GM12873 (cell line): ENCODE measurements around the gene TMEM50A.

Experiments used
- TF ChIP-seq, protein P1 (sequence below): IDR thresholded peaks from 2 replicates; pipeline ENCODE4 v1.5.1; 2012; ENCODE audit warnings: low read depth, mild to moderate bottlenecking, moderate library complexity, low read length, control low read depth; ENCODE audit not compliant: insufficient read depth; ENCODE audit errors: missing control alignments

The TMEM50A gene

DNA sequence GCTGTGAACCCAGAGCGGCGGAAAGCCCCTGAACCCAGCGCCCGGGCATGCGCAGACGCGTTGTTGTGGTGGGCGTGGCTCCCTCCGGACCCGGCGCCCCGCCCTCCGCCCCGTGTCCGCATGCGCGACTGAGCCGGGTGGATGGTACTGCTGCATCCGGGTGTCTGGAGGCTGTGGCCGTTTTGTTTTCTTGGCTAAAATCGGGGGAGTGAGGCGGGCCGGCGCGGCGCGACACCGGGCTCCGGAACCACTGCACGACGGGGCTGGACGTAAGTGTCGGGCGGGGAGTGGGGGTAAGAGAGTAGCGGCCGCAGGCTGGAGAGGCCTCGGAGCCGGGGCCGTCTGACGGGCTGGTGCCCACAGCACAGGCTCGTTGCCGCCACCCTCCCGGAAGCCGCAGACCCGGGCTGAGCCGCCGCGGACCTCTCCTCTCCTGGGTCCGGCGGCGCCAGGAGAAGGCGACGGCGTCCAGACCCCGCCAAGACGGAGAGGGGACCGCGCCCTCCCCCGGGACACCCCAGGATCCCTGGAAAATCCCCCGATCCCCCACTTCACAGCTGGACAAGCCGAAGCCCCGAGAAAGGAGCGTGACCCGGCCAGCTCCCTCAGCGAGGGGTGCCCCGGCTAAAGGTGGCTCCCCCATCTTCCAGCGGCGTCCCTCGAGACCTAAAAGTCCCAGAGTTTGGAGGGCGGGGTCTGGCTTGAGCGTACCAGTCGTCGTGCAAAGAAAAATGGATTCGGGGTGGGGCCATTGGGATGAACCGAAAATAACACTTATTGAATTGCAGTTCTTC is at the start of gene TMEM50A:
TMEM50A (plus strand) TSS at position 147 of the 794 bp plus-strand sequence. CDS start 2,153 bp downstream, outside the sequence.
- TF ChIP-seq, protein P1, sequence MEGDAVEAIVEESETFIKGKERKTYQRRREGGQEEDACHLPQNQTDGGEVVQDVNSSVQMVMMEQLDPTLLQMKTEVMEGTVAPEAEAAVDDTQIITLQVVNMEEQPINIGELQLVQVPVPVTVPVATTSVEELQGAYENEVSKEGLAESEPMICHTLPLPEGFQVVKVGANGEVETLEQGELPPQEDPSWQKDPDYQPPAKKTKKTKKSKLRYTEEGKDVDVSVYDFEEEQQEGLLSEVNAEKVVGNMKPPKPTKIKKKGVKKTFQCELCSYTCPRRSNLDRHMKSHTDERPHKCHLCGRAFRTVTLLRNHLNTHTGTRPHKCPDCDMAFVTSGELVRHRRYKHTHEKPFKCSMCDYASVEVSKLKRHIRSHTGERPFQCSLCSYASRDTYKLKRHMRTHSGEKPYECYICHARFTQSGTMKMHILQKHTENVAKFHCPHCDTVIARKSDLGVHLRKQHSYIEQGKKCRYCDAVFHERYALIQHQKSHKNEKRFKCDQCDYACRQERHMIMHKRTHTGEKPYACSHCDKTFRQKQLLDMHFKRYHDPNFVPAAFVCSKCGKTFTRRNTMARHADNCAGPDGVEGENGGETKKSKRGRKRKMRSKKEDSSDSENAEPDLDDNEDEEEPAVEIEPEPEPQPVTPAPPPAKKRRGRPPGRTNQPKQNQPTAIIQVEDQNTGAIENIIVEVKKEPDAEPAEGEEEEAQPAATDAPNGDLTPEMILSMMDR: no peak

DNA sequence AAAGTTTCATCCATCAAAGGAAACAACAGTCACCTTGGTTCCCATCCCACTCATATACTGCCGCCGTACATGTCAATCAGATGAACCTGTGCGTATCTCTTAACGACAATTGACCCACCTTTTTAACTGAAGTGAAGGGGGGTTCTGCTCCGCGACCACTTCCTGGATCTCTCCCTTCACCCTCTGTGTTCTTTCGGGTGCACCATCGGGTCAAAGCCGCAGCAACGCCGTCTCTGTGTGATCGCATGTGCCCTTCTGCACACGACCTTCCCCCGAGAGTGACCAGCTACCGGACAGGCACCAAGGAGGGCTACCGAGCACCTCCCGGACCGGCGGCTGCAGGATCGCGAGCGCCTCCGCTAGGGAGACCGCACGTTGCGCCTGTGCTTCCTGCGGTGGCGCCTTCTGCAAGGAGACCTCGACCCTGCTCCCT is 1.2 kb upstream of the TMEM50A start:
- TF ChIP-seq, protein P1: peak; percentile 22

DNA sequence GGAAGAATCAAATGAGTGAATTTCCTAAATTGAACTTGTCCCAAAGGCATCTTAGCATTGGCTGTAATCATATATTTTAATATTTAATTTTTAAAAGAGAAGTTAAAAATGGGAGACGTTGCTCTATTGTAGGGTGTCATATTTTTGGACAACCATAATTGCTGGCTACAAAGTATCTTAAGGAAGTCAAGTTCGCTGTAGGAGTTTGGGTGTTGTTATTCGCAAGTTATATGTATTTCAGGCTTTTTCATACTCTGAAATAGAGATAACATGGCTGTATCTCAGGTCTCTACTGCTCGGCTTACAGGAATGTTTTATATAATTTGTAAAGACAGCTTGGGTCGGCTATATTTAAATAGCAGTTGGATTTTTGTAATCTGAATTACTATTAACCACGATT is 852 bp downstream of the TMEM50A start:
- TF ChIP-seq, protein P1: no peak

DNA sequence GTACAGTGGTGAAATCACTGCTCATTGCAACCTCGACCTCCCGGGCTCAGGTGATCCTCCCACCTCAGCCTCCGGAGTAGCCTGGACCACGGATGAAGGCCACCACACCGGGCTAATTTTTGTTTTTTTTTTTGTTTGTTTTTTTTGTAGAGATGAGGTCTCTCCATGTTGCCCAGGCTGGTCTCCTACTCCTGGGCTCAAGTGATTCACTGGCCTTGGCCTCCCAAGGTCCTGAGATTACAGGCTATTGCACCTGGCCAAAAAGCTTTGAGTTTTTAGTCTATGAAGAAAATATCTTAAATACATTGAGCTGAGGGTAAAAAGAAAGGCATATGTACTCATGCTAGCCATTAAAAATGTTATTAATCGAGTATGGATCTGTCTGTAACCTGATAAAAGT is 3.6 kb downstream of the TMEM50A start:
- TF ChIP-seq, protein P1: no peak

DNA sequence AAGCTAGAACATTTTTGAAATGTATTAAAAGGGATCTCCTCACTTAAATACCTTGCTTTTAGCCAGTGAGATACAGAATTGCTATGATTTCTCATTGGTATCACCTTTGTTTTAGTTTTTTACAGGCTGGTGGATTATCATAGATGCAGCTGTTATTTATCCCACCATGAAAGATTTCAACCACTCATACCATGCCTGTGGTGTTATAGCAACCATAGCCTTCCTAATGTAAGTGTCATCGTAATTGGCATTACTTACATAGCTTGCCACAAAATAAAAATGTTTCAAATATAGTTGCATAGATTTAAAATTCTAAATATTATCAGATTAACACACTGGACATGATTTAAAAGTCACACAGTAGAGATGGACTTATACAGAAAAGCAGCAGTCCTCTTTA is 4.7 kb downstream of the TMEM50A start:
- TF ChIP-seq, protein P1: no peak

DNA sequence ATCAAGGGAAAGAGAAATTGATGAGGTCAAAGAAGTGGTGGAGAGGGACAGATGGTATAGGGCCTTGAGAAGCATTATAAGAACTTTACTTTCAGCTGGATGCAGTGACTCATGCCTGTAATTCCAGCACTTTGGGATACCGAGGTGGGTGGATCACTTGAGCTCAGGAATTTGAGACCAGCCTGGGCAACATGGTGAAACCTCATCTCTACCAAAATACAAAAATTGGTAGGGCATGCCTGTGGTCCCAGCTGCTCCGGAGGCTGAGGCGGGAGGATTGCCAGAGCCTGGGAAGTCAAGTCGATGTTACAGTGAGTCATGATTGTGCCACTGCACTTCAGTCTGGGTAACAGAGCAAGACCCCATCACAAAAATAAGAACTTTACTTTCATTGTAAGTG is 5.7 kb downstream of the TMEM50A start:
- TF ChIP-seq, protein P1: no peak

DNA sequence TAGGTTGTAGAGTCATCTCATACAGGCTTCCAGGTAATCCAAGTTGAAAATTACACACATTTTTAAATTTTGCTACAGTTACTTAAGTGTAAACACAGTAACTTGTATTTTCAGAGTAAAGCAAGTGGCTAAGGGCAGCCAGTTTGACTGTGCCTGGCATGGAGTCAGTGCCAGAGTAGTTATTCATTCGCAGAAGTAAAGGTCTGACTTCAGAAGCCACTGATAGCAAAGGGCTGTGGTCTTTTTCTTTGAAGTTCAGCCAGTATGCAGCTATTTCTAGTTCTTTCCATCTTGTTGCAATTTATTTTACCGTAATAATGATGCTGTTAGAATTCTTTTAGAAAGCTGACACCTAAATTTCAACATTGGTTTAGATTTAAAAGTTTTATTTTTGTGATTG is 9.4 kb downstream of the TMEM50A start:
- TF ChIP-seq, protein P1: no peak
